Coronary artery (tissue), 2 donors: Measurements from ENCODE around the gene TGFBR1.

Source experiments
- DNase-seq: peaks from one replicate; pipeline ENCODE4 v3.0.0-alpha.2; 2017; ENCODE audit warnings: low spot score
- H3K27ac ChIP-seq, 2 donors: fragments of 200-600 bp; sonication (generic); one replicate each; pipeline ENCODE4 v1.5.1; 2016 to 2019
- H3K4me3 ChIP-seq: fragments of 200-600 bp; sonication (generic); 2 replicates; pipeline ENCODE4 v1.5.1; 2016; ENCODE audit warnings: mild to moderate bottlenecking, moderate library complexity
- TF ChIP-seq, protein P1 (sequence below): fragments of 200-600 bp; sonication (generic); IDR thresholded peaks from one replicate; pipeline ENCODE4 v1.5.1; 2019; ENCODE audit warnings: antibody characterized with exemption

The TGFBR1 gene

GRCh38 chr9:99071313-99072039 is 33.4 kb upstream of the TGFBR1 start:
- Histone ChIP-seq H3K27ac (peak overlapping the region in 1 of 2 donors; percentile 46), H3K4me3 (no peak overlapping the region)
- TF ChIP-seq, protein P1, sequence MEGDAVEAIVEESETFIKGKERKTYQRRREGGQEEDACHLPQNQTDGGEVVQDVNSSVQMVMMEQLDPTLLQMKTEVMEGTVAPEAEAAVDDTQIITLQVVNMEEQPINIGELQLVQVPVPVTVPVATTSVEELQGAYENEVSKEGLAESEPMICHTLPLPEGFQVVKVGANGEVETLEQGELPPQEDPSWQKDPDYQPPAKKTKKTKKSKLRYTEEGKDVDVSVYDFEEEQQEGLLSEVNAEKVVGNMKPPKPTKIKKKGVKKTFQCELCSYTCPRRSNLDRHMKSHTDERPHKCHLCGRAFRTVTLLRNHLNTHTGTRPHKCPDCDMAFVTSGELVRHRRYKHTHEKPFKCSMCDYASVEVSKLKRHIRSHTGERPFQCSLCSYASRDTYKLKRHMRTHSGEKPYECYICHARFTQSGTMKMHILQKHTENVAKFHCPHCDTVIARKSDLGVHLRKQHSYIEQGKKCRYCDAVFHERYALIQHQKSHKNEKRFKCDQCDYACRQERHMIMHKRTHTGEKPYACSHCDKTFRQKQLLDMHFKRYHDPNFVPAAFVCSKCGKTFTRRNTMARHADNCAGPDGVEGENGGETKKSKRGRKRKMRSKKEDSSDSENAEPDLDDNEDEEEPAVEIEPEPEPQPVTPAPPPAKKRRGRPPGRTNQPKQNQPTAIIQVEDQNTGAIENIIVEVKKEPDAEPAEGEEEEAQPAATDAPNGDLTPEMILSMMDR: no peak
- DNase-seq: no peak

GRCh38 chr9:99072040-99072394 is 32.9 kb upstream of the TGFBR1 start:
- TF ChIP-seq, protein P1: no peak
- DNase-seq: no peak
- Histone ChIP-seq H3K4me3 (no peak overlapping the region), H3K27ac (peak overlapping the region in 1 of 2 donors; percentile 46)

DNA sequence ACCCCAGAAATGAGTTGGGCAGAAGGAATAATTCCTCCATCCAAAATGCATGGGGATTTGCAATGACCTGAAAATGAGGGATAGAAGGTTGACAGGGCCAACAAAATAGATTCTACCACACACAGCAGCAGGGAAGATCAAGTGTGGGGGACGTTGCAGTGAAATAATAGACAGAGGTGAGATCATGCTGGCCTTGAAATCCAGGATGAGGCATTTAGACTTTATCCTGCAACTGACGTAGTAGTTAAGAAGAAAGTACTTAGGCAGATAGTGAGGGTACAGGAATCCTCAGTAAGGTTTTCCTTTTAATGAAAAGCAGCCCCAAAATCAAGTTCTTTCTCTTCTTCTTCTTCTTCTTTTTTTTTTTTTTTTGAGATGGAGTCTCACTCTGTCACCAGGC is 31.6 kb upstream of the TGFBR1 start:
- peak overlapping the region in 1 of 2 donors; percentile 32 for H3K27ac ChIP-seq
- TF ChIP-seq, protein P1: no peak
- no peak overlapping the region for H3K4me3 ChIP-seq
- no peak for DNase-seq

GRCh38 chr9:99073985-99074901 is 30.7 kb upstream of the TGFBR1 start:
- DNase-seq: no peak
- H3K27ac ChIP-seq: no peak overlapping the region
- no peak overlapping the region for H3K4me3 ChIP-seq
- TF ChIP-seq, protein P1: no peak

DNA sequence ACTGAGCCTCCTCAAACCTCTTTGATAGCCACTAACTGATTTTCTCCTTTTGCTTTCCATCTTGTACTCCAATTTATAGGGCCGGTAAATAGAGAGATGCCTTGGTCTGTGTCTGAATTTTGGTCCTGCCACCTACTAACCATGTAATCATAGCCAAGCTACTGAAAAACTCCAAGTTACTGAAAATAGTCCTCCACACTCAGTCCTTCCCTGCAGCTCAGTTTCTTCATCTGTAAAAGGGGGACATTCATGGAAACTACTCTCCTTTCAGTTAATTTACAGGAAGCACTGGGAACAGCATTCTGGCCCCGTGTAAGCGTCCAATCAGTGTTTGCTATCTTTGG is 30.0 kb upstream of the TGFBR1 start:
- Histone ChIP-seq H3K27ac (peak overlapping the region in 1 of 2 donors; percentile 43), H3K4me3 (no peak overlapping the region)
- TF ChIP-seq, protein P1: no peak
- no peak for DNase-seq

- TF ChIP-seq, protein P1: no peak
- DNase-seq: no peak
- Histone ChIP-seq H3K27ac (peak overlapping the region; percentile 20 to 43), H3K4me3 (no peak overlapping the region)
Observed at GRCh38 chr9:99075246-99075912, 29.5 kb upstream of the TGFBR1 start.
